Psoas muscle (tissue), 8 donors: ENCODE data around the gene MAST3. TPM values are rescaled to one million over a fixed set of nuclear protein-coding genes. Genes with fewer than 3 reads are reported as not detected.

Source experiments
- ATAC-seq, 4 donors: fragments of 200-7000 bp; cut with Tn5 transposase; one replicate each; pipeline ENCODE4 v1.9.1; 2020; ENCODE audit warnings: moderate library complexity in 3 of 4, mild to moderate bottlenecking in 2 of 4
- DNase-seq, 2 donors: peaks; one replicate each; pipeline ENCODE4 v3.0.0-alpha.2; 2020
- H3K27ac ChIP-seq: fragments of 200-600 bp; one replicate; pipeline ENCODE4 v1.8.0; 2022
- H3K27me3 ChIP-seq, 3 donors: fragments of 200-600 bp in 1 of 3; one replicate each; pipeline versions ENCODE4 v1.6.1 to v1.8.0; 2013 to 2022; ENCODE audit warnings: low read length in 2 of 3, mild to moderate bottlenecking in 2 of 3, moderate library complexity in 1 of 3; ENCODE audit not compliant: insufficient read depth in 3 of 3
- H3K36me3 ChIP-seq, 2 donors: fragments of 200-600 bp in 1 of 2; one replicate each; pipeline versions ENCODE4 v1.6.1 to v1.8.0; 2013 to 2022; ENCODE audit warnings: low read depth in 1 of 2, mild to moderate bottlenecking in 1 of 2, moderate library complexity in 1 of 2; ENCODE audit not compliant: insufficient read depth in 1 of 2
- H3K4me1 ChIP-seq: fragments of 200-600 bp; one replicate; pipeline ENCODE4 v1.8.0; 2022
- H3K4me3 ChIP-seq: fragments of 200-600 bp; one replicate; pipeline ENCODE4 v1.8.0; 2022; ENCODE audit warnings: mild to moderate bottlenecking
- H3K9me3 ChIP-seq: fragments of 200-600 bp; one replicate; pipeline ENCODE4 v1.8.0; 2022
- CTCF ChIP-seq: fragments of 200-600 bp; IDR thresholded peaks from one replicate; pipeline ENCODE4 v1.8.0; 2022; ENCODE audit warnings: antibody characterized with exemption
- WGBS, 3 donors: extraction: QIAGEN DNeasy Blood & Tissue Kit; methylation state at CpG; one replicate each; pipeline versions ENCODE4 v1.1.6 to v1.1.7; 2013; 5-methylcytosine and 5-hydroxymethylcytosine counted together
- intact Hi-C, 2 donors: fragments of 100-400 bp; cut with DNase I; formaldehyde crosslinking; loops; one replicate each; pipeline versions ENCODE4 v1.11.0 to v1.14.2; 2022
- polyA plus RNA-seq, 3 donors: library from polyadenylated mRNA; stranded (reverse); fragments of 200-250 nt; gene quantifications; one replicate each; pipeline ENCODE4 v1.2.3, GENCODE V29; 2013
- total RNA-seq, 4 donors: library from RNA; stranded (reverse); fragmentation: NEBNext Ultra II Directional in 2 of 4; extraction: Animal tissue kit (Norgen Biotek cat#: 25700) in 2 of 4; gene quantifications; one replicate each; pipeline versions ENCODE4 v1.2.1 to v1.2.4, GENCODE V29; 2021 to 2023
- donor health status: healthy with polysubstance abuse.
- donor health status: DM: no; HTN: no; CAD: no; lungs with moderate emphysema.
- donor health status: Bipolar disorder and iron deficiency.
- donor health status: healthy.
- donor health status: DM: yes; HTN: yes; CAD: no.
- donor health status: DM: no; HTN: no; CAD: no.
- donor health status: DM: no; HTN: no; CAD: no.
- donor health status: DM: yes; HTN: yes; CAD: no.

MAST3 gene
- total and polyA plus RNA-seq, 7 donors, result 0.34 to 5.1 (median 2.5) TPM

- peaks cover 0 to 43% of the 10 kb centered on the region in 2 donors for H3K36me3 ChIP-seq
- no peaks in the 10 kb centered on the region for H3K9me3 ChIP-seq
- H3K27me3 ChIP-seq, result no peaks in the 10 kb centered on the region
- peaks cover 22% of the 10 kb centered on the region for H3K4me1 ChIP-seq
- DNase-seq (no peak), ATAC-seq (no peak)
- WGBS, 3 donors, result 90 to 93% (median 90%) methylated on average over 6 of the region's 6 CpGs
- intact Hi-C loops, result no loop called here
- H3K4me3 ChIP-seq, result no peak overlapping the region
- H3K27ac ChIP-seq, result no peak overlapping the region
- no peak for TF ChIP-seq CTCF
Observed at GRCh38 chr19:18198374-18198773, 100.8 kb downstream of the MAST3 start.

Other genes with a start within 250 kb of the MAST3 start
- gene JAK3, start 249.8 kb upstream of the MAST3 start, total RNA-seq, result 1 to 10 TPM in 3 of 4 donors, under 1 TPM in 1; 0.95 to 4.0 (median 1.1) TPM
- under 1 TPM; 0.17 to 0.35 (median 0.31) TPM for gene JAK3, start 249.8 kb upstream of the MAST3 start, polyA plus RNA-seq
- gene RPL18A, start 237.9 kb upstream of the MAST3 start, total RNA-seq, result 1,000 to 10,000 TPM; 1,164 to 1,735 (median 1,510) TPM
- 1,000 to 10,000 TPM; 2,246 to 3,046 (median 2,399) TPM for gene RPL18A, start 237.9 kb upstream of the MAST3 start, polyA plus RNA-seq
- not detected for gene SLC5A5, start 225.8 kb upstream of the MAST3 start, total RNA-seq
- not detected for gene SLC5A5, start 225.8 kb upstream of the MAST3 start, polyA plus RNA-seq
- gene CCDC124, start 164.8 kb upstream of the MAST3 start, total RNA-seq, result 100 to 1,000 TPM in 2 of 4 donors, 10 to 100 TPM in 2; 92.1 to 122 (median 99.6) TPM
- 100 to 1,000 TPM; 167 to 266 (median 176) TPM for gene CCDC124, start 164.8 kb upstream of the MAST3 start, polyA plus RNA-seq
- gene KCNN1, start 130.7 kb upstream of the MAST3 start, total RNA-seq, result not detected
- under 1 TPM in 2 of 3 donors, not detected in 1; 0.01 to 0.06 TPM for gene KCNN1, start 130.7 kb upstream of the MAST3 start, polyA plus RNA-seq
- 100 to 1,000 TPM in 2 of 4 donors, 10 to 100 TPM in 2; 43.4 to 399 (median 98.4) TPM for gene ARRDC2, start 89.6 kb upstream of the MAST3 start, total RNA-seq
- gene ARRDC2, start 89.6 kb upstream of the MAST3 start, polyA plus RNA-seq, result 100 to 1,000 TPM; 173 to 294 (median 281) TPM
- under 1 TPM; 0.15 to 0.53 (median 0.26) TPM for gene IL12RB1, start 10.8 kb upstream of the MAST3 start, total RNA-seq
- gene IL12RB1, start 10.8 kb upstream of the MAST3 start, polyA plus RNA-seq, result under 1 TPM in 2 of 3 donors, not detected in 1; 0.14 to 0.17 TPM
- 10 to 100 TPM in 3 of 4 donors, 1 to 10 TPM in 1; 8.6 to 20.8 (median 15.0) TPM for gene PIK3R2, start 55.4 kb downstream of the MAST3 start, total RNA-seq
- gene PIK3R2, start 55.4 kb downstream of the MAST3 start, polyA plus RNA-seq, result 1 to 10 TPM; 4.6 to 6.0 (median 4.7) TPM
- gene IFI30, start 76.0 kb downstream of the MAST3 start, total RNA-seq, result 10 to 100 TPM in 3 of 4 donors, 1 to 10 TPM in 1; 4.3 to 21.5 (median 12.5) TPM
- 10 to 100 TPM in 1 of 3 donors, 1 to 10 TPM in 2; 1.4 to 11.7 (median 4.7) TPM for gene IFI30, start 76.0 kb downstream of the MAST3 start, polyA plus RNA-seq
- gene MPV17L2, start 95.4 kb downstream of the MAST3 start, total RNA-seq, result 10 to 100 TPM in 1 of 4 donors, 1 to 10 TPM in 3; 5.9 to 12.7 (median 8.4) TPM
- gene MPV17L2, start 95.4 kb downstream of the MAST3 start, polyA plus RNA-seq, result 10 to 100 TPM; 19.9 to 23.3 (median 20.7) TPM
- gene RAB3A, start 106.3 kb downstream of the MAST3 start, total RNA-seq, result 1 to 10 TPM in 2 of 4 donors, under 1 TPM in 2; 0.86 to 3.6 (median 1.5) TPM
- gene RAB3A, start 106.3 kb downstream of the MAST3 start, polyA plus RNA-seq, result 1 to 10 TPM in 1 of 3 donors, under 1 TPM in 2; 0.44 to 1.4 (median 0.81) TPM
- gene PDE4C, start 128.7 kb downstream of the MAST3 start, total RNA-seq, result 1 to 10 TPM in 1 of 4 donors, under 1 TPM in 3; 0.27 to 2.5 (median 0.86) TPM
- gene PDE4C, start 128.7 kb downstream of the MAST3 start, polyA plus RNA-seq, result under 1 TPM; 0.43 to 0.86 (median 0.86) TPM
- gene IQCN, start 176.7 kb downstream of the MAST3 start, total RNA-seq, result 1 to 10 TPM in 1 of 4 donors, under 1 TPM in 3; 0.32 to 1.5 (median 0.43) TPM
- under 1 TPM; 0.12 to 0.57 (median 0.17) TPM for gene IQCN, start 176.7 kb downstream of the MAST3 start, polyA plus RNA-seq
- gene JUND, start 183.8 kb downstream of the MAST3 start, total RNA-seq, result 10 to 100 TPM; 68.0 to 77.1 (median 72.1) TPM
- gene JUND, start 183.8 kb downstream of the MAST3 start, polyA plus RNA-seq, result 10 to 100 TPM; 22.7 to 40.3 (median 38.9) TPM
- 100 to 1,000 TPM in 2 of 4 donors, 10 to 100 TPM in 2; 87.9 to 136 (median 112) TPM for gene LSM4, start 225.3 kb downstream of the MAST3 start, total RNA-seq
- gene LSM4, start 225.3 kb downstream of the MAST3 start, polyA plus RNA-seq, result 100 to 1,000 TPM; 118 to 215 (median 139) TPM
- 10 to 100 TPM; 18.3 to 47.8 (median 31.7) TPM for gene PGPEP1, start 242.8 kb downstream of the MAST3 start, total RNA-seq
- gene PGPEP1, start 242.8 kb downstream of the MAST3 start, polyA plus RNA-seq, result 10 to 100 TPM in 1 of 3 donors, 1 to 10 TPM in 2; 8.0 to 13.8 (median 9.1) TPM